ENCODE results near the gene PPP1R13B. TPM values are rescaled to one million over a fixed set of nuclear protein-coding genes. Genes with fewer than 3 reads are reported as not detected.

PPP1R13B gene
- total RNA-seq, 1 experiment from 2014 or later = 17.8 TPM

DNA sequence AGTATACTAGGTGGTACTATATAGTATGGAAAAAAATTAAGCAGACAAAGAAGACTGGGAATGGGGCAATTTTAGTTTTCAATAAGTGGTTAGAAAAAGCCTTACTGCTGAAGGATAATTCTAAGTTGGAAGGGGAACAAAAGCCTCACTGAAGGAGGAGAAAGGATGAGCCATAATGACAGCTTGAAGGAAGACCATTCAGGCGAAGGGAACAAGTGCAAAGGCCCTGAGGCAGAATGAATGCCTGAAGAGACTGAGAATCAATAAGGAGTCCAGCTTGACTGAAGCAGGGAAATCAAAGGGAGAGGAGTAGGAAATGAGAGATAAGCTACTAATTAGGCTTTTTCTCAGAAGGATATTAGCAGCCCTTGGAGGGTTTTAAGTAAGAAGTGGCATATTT is 28.5 kb downstream of the PPP1R13B start (continued):
- TF ChIP-seq, protein P1, sequence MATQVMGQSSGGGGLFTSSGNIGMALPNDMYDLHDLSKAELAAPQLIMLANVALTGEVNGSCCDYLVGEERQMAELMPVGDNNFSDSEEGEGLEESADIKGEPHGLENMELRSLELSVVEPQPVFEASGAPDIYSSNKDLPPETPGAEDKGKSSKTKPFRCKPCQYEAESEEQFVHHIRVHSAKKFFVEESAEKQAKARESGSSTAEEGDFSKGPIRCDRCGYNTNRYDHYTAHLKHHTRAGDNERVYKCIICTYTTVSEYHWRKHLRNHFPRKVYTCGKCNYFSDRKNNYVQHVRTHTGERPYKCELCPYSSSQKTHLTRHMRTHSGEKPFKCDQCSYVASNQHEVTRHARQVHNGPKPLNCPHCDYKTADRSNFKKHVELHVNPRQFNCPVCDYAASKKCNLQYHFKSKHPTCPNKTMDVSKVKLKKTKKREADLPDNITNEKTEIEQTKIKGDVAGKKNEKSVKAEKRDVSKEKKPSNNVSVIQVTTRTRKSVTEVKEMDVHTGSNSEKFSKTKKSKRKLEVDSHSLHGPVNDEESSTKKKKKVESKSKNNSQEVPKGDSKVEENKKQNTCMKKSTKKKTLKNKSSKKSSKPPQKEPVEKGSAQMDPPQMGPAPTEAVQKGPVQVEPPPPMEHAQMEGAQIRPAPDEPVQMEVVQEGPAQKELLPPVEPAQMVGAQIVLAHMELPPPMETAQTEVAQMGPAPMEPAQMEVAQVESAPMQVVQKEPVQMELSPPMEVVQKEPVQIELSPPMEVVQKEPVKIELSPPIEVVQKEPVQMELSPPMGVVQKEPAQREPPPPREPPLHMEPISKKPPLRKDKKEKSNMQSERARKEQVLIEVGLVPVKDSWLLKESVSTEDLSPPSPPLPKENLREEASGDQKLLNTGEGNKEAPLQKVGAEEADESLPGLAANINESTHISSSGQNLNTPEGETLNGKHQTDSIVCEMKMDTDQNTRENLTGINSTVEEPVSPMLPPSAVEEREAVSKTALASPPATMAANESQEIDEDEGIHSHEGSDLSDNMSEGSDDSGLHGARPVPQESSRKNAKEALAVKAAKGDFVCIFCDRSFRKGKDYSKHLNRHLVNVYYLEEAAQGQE (IDR thresholded peaks at IDR 0.05; ENCODE audit: low read depth) = no peak
- TF ChIP-seq ZFX (IDR thresholded peaks at IDR 0.05) = no peak
- TF ChIP-seq CBX3 (IDR thresholded peaks at IDR 0.05; ENCODE audit: low read depth) = no peak
- no peak for TF ChIP-seq YY1 (IDR thresholded peaks at IDR 0.05; ENCODE audit: extremely low read depth, insufficient replicate concordance, low read depth, low read length)
- no peak for TF ChIP-seq ELF1 (IDR thresholded peaks at IDR 0.05; ENCODE audit: borderline replicate concordance, low read depth)
- TF ChIP-seq POLR2A (IDR thresholded peaks at IDR 0.05; ENCODE audit: borderline replicate concordance, extremely low read depth, insufficient read depth, insufficient read length) = no peak

DNA sequence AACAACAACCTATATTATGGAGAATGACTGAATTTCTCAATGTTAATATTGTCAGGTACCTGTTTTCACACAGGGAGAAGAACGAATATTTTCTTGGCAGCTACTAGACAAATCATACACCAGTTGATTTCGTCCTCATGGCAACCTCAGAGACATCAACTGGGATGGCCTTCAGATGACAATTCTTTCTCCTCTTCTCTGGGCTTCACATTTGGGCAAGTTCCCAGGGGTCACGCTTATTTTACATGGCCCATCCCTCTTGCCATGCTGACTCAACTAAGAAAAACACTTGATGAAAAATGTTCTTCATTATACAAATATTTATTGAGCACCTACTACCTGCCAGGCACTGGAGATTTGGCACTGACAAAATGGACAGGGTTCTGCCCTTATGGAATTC is 29.0 kb downstream of the PPP1R13B start:
- RAD21 ChIA-PET (ENCODE audit: low non-redundant PET in 1 of 2, low total read pairs in 2 of 2, uncharacterized antibody in 2 of 2, unreplicated experiment in 2 of 2) = no interaction called here

More for the DNA sequence above, 29.0 kb downstream of the PPP1R13B start:
- Histone ChIP-seq H3K4me3 (replicated peaks in 1 of 2; ENCODE audit: low read depth in 1 of 2, low read length in 2 of 2) (no peak overlapping the region), H3K79me2 (ENCODE audit: insufficient read depth, low read length) (peaks cover 21% of the 10 kb centered on the region; the same call in 1 of the 2 replicates), H3K9me2 (ENCODE audit: insufficient read depth) (no peaks in the 10 kb centered on the region), H3K4me1 (ENCODE audit: control insufficient read depth in 1 of 2, insufficient read depth in 2 of 2, low read length in 2 of 2) (peaks cover 0 to 2% of the 10 kb centered on the region in 2 experiments; a peak in 1 of 4 replicates), H3K27ac (ENCODE audit: low read depth, low read length) (no peak overlapping the region), H4K20me1 (ENCODE audit: insufficient read depth) (no peaks in the 10 kb centered on the region), H3K9ac (ENCODE audit: low read length) (no peak overlapping the region), H2AFZ (ENCODE audit: low read depth, low read length, poor library complexity, severe bottlenecking) (no peak overlapping the region), H3K4me2 (ENCODE audit: low read length) (no peak overlapping the region), H3K27me3 (ENCODE audit: insufficient read depth, low read length) (no peaks in the 10 kb centered on the region), H3K36me3 (ENCODE audit: control insufficient read depth in 1 of 2, insufficient read depth in 2 of 2, low read length in 2 of 2) (no peaks in the 10 kb centered on the region), H3K9me3 (ENCODE audit: control insufficient read depth in 1 of 2, insufficient read depth in 1 of 2, low read depth in 1 of 2, low read length in 2 of 2) (no peaks in the 10 kb centered on the region)
- ATAC-seq = no peak
- no peak for DNase-seq (ENCODE audit: low read depth, low spot score)
- intact Hi-C loops (cut with micrococcal nuclease) = no loop called here
- TF ChIP-seq FOSL1 (IDR thresholded peaks at IDR 0.05; ENCODE audit: low read depth) (no peak), POLR2AphosphoS5 (IDR thresholded peaks at IDR 0.05; ENCODE audit: low read depth, low read length) (no peak), POLR2A (IDR thresholded peaks at IDR 0.05; ENCODE audit: borderline replicate concordance, extremely low read depth, insufficient read depth, insufficient read length) (no peak), SP1 (IDR thresholded peaks at IDR 0.05; ENCODE audit: low read depth) (no peak), EZH2 (IDR thresholded peaks at IDR 0.05) (no peak), JUND (IDR thresholded peaks at IDR 0.05) (no peak), SRF (IDR thresholded peaks at IDR 0.05; ENCODE audit: low read depth) (no peak), YY1 (IDR thresholded peaks at IDR 0.05; ENCODE audit: extremely low read depth, insufficient replicate concordance, low read depth, low read length) (no peak)
- TF ChIP-seq, protein P2, sequence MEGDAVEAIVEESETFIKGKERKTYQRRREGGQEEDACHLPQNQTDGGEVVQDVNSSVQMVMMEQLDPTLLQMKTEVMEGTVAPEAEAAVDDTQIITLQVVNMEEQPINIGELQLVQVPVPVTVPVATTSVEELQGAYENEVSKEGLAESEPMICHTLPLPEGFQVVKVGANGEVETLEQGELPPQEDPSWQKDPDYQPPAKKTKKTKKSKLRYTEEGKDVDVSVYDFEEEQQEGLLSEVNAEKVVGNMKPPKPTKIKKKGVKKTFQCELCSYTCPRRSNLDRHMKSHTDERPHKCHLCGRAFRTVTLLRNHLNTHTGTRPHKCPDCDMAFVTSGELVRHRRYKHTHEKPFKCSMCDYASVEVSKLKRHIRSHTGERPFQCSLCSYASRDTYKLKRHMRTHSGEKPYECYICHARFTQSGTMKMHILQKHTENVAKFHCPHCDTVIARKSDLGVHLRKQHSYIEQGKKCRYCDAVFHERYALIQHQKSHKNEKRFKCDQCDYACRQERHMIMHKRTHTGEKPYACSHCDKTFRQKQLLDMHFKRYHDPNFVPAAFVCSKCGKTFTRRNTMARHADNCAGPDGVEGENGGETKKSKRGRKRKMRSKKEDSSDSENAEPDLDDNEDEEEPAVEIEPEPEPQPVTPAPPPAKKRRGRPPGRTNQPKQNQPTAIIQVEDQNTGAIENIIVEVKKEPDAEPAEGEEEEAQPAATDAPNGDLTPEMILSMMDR (IDR thresholded peaks at IDR 0.05 in 2 of 3, conservative IDR thresholded peaks at IDR 0.05 in 1 of 3; ENCODE audit: borderline replicate concordance in 1 of 3, insufficient read depth in 1 of 3, low read depth in 2 of 3, low read length in 2 of 3) = no peak
- TF ChIP-seq, protein P3, sequence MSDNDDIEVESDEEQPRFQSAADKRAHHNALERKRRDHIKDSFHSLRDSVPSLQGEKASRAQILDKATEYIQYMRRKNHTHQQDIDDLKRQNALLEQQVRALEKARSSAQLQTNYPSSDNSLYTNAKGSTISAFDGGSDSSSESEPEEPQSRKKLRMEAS (IDR thresholded peaks at IDR 0.05) = no peak
- ChIA-PET POLR2A (no interaction called here), CTCF (interaction anchor here (5.3 kb wide), 1 partner anchor 10 kb away, joined by 33 read pairs; no protein-coding TSS in a partner anchor)
- no TSS peak for BruUV-seq (replicated peaks)
